Stimulated activated CD8-positive, alpha-beta memory T cell treated with anti-CD3 and anti-CD28 coated beads, Interleukin-7, amount 100 ng/mL, for 4 hours (primary cell): ENCODE data around the gene CATSPERZ.
"Not testable (repeated sequence)": the region's sequence is repeated elsewhere in the genome, so short reads cannot be mapped to it uniquely, and the experiment has no call there.

Experiments
- DNase-seq, 2 donors: peaks; one replicate each; pipeline ENCODE4 v3.0.0-alpha.2; 2020; ENCODE audit warnings: low read depth in 2 of 2

CATSPERZ gene

DNA sequence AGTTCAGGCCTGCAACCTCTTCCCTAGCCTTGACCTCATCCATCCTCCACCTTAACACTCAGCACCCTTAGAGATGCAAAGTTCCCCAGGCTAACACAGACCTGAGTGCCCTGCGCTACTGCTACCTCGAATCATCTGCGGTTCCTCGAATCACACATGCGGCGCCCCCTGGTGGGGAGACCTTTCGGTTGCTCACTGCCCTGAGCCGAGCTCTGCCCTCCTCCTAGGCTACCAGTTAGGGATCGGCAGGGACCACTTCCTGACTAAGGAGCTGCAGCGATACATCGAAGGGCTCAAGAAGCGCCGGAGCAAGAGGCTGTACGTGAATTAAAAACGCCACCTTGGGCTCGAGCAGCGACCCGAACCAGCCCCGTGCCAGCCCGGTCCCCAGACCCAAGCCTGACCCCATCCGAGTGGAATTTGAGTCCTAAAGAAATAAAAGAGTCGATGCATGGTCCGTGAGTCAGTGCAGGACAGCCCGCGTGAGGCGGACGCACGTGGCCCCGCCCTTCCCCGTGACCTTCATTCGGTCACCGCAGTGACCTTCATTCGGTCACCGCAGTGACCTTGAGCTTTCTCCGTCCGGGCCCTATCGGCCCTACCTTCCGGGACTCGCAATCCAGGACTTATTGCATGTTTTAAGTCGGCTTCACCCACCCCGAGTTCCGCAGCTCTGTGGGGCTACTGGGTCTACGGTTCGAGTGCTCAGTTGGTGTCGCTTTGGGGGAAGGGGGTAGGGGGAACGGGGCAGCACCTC, 4.3 kb downstream of the CATSPERZ start:
- peak; percentile 84 to 89 for DNase-seq

DNA sequence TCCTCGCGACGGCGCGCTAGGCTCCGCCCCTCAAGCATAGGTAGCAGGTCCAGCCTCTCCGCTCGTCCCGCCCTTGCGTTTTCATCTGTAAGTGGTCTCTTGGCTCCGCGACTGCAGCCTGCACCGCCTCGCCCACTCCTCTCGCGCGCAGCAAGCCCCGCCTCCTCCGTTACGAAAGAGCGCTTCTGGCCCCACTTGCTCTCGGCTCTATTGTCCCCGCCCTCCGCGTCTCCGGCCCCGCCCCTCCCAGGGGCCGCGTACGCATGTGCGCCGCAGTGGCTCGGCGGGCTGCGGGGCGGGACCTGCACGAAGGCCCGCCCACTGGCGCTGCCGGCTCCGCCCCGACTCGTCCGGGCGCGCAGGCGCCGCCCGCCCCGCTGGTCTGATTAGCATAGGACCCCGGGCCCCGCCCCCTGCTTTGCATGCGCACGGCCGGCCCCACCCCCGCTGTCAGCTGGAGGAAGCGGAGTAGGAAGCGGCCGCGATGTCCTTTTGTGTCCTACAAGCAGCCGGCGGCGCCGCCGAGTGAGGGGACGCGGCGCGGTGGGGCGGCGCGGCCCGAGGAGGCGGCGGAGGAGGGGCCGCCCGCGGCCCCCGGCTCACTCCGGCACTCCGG, 5.0 kb downstream of the CATSPERZ start, which contains the start of gene ESRRA:
TSS of gene ESRRA (plus strand) at position 450 of the 616 bp plus-strand sequence. CDS start 1,656 bp downstream, outside the sequence.
- peak; percentile 98 to 100 for DNase-seq

DNA sequence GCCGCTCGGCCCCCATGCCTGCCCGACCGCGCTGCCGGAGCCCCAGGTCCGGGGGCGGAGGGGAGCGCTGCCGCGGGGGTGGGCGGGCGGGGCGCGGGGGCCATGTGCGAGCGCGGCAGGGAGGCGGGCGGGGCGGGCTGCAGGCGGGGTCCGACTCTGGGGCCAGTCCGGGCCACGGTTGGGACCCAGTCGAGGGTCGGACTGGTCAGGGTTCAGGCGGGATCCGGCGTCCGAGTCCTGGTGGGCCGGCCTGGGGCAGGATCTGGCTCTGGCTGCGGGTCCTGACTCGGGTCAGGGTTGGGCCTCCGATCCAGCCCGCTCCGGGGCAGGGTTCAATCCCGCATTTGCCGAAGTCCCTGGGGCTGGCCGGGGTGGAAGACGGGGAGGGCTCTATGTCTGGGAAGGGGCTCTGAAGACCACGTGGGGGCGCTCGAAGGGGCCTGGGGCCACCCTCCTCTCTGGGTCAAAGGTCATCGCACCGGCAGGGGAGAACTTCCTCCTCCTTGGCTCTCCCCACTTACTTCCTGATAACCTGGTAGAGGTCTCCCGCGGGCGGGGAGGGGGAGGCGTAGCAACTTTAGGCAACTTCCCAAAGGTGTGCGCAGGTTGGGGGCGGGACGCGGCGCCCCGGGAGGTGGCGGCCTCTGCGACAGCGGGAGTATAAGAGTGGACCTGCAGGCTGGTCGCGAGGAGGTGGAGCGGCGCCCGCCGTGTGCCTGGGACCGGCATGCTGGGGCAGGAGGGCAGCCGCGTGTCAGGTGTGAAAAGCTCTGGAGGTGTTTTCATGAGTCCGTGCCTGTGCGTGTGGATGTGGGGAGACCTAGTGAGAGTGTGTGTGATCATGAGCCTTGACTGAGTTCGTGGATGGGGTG, 5.8 kb downstream of the CATSPERZ start:
- DNase-seq, result peak; percentile 60 to 69

DNA sequence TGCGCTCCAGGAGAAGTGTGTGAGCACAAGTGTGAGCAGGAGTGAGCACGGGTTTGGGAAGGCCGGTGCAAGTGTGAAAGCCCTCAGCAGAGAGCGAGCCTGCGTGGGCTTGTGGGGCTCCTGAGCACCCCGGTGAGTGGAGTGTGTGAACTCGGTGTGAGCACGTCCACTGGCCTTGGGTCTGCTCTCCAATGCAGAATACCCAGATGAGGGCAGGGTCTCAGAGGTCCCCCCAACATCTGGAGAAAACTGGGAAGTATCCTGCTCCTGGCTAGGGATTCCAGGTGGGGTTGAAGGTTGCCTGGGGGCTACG, 6.4 kb downstream of the CATSPERZ start:
- no peak for DNase-seq

DNA sequence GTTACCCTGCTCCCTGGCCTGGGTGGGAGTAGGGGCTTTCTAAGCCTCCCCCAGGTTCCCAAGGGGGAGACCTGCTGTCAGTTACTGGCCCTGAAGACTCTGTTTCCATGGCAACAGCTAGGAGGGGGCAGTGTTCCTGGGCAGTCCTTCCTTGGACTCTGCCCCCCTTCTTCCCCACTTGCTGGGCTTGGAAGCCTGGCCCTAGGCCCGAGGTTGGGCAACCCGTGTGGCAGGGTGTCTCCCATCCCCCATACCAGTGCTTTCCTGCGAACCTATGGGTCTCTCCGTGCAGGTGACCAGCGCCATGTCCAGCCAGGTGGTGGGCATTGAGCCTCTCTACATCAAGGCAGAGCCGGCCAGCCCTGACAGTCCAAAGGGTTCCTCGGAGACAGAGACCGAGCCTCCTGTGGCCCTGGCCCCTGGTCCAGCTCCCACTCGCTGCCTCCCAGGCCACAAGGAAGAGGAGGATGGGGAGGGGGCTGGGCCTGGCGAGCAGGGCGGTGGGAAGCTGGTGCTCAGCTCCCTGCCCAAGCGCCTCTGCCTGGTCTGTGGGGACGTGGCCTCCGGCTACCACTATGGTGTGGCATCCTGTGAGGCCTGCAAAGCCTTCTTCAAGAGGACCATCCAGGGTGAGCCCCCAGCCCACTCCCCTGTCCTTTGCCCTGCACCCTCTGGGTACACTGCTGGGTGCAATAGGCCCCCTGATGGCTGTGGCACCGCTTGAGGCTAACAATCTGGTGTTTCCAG, 6.9 kb downstream of the CATSPERZ start:
- DNase-seq, result no peak

DNA sequence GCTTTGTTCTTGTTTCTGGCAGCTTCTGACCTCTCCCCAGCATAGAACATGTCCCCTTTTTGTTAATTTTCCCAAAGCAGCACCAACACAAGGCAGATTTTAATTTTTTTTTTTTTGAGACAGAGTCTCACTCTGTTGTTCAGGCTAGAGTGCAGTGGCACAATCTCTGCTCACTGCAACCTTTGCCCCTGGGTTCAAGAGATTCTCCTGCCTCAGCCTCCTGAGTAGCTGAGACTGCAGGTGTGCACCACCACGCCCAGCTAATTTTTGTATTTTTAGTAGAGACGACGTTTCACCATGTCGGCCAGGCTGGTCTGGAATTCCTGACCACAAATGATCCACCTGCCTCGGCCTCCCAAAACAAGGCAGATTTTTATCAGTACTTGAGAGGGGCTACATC, 7.6 kb downstream of the CATSPERZ start:
- not testable (repeated sequence) for DNase-seq

DNA sequence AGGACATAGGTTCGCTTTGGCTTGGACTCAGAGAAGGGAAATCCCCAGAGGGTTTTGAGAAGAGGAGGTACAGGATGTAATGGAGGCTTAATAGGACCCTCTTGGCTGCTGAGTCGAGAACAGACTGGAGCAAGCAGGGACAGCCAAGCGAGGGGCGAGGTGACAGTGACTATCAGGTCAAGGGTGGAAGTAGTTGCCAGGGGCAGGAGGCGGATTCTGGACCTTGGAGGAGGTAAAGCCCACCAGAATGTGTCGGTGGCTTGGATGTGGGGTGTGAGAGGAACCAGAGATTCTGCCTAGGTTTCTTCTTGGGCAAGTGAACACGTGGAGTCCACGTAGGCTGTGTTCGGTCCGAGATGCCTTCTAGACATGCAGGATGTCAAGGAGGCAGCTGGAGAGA, 12.8 kb downstream of the CATSPERZ start:
- DNase-seq, result no peak

DNA sequence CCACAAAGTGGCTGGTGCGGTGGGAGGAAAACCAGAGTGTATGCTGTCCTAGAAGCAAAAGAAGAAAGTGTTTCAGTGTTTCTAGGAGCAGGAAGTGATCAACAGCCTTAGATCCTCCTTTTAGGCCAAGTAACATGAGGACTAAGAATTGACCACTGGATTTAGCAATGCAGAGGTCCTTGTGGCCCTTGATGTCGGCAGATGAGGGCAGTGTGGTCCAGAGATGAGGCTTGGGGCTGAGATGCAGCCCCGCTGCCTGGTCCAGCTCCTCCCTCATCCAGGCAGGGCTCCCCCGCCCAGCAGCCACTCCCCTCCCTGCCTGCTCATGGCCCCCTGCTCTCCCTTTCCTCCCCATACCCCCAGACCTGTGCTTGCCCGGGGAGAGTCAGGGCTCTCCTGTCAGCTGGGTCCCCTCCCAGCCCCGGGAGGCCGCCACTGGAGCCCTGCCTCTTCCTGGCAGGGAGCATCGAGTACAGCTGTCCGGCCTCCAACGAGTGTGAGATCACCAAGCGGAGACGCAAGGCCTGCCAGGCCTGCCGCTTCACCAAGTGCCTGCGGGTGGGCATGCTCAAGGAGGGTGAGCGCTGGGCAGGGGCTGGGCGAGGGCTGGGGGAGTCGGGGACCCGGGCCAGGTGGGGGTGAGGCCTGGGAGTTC, 13.5 kb downstream of the CATSPERZ start:
- DNase-seq, result no peak

DNA sequence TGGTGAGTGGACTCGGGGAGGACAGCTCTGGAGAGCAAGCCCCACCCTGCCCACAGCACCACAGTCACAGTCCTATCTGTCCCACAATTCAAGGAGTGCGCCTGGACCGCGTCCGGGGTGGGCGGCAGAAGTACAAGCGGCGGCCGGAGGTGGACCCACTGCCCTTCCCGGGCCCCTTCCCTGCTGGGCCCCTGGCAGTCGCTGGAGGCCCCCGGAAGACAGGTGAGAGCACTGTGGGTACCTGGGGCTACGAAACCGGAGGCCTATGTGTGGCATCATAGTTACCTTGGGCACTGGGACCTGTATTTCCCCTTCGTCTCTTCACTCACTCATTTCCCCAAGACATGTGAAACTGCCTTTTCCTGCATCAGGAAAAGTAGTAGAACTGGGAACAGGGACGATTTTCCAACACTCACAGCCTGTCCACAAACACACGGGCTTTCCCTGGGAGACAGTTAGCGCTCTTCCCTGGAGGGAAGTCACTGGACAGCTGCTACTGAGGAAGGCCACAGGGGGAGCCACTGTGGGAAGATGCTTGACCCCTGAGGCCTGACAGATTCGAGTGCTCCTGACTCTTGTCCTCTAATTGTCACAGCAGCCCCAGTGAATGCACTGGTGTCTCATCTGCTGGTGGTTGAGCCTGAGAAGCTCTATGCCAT, 14.1 kb downstream of the CATSPERZ start:
- DNase-seq, result no peak

DNA sequence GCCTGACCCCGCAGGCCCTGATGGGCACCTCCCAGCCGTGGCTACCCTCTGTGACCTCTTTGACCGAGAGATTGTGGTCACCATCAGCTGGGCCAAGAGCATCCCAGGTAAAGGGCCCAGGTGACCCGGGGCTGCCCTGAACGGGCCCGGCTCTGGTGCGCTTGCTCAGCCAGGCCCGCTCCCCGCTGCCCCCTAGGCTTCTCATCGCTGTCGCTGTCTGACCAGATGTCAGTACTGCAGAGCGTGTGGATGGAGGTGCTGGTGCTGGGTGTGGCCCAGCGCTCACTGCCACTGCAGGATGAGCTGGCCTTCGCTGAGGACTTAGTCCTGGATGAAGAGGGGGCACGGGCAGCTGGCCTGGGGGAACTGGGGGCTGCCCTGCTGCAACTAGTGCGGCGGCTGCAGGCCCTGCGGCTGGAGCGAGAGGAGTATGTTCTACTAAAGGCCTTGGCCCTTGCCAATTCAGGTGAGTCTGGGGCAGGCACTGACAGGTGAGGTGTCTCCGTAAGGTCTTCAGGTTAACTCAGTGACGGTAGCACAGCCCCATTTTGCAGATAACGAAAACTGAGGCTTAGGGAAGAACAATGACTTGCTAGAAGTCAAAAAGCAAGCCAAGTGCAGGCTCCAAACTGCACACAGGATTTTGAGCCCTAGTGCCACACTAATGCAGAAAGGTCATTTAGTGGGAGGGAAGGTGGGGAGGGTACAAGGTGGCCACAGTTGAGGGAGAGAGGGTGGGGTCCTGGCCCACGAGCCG, 14.8 kb downstream of the CATSPERZ start:
- DNase-seq, result no peak

DNA sequence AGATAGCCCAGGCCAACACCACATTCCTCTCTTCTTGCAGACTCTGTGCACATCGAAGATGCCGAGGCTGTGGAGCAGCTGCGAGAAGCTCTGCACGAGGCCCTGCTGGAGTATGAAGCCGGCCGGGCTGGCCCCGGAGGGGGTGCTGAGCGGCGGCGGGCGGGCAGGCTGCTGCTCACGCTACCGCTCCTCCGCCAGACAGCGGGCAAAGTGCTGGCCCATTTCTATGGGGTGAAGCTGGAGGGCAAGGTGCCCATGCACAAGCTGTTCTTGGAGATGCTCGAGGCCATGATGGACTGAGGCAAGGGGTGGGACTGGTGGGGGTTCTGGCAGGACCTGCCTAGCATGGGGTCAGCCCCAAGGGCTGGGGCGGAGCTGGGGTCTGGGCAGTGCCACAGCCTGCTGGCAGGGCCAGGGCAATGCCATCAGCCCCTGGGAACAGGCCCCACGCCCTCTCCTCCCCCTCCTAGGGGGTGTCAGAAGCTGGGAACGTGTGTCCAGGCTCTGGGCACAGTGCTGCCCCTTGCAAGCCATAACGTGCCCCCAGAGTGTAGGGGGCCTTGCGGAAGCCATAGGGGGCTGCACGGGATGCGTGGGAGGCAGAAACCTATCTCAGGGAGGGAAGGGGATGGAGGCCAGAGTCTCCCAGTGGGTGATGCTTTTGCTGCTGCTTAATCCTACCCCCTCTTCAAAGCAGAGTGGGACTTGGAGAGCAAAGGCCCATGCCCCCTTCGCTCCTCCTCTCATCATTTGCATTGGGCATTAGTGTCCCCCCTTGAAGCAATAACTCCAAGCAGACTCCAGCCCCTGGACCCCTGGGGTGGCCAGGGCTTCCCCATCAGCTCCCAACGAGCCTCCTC, 15.7 kb downstream of the CATSPERZ start:
- not testable (repeated sequence) for DNase-seq

DNA sequence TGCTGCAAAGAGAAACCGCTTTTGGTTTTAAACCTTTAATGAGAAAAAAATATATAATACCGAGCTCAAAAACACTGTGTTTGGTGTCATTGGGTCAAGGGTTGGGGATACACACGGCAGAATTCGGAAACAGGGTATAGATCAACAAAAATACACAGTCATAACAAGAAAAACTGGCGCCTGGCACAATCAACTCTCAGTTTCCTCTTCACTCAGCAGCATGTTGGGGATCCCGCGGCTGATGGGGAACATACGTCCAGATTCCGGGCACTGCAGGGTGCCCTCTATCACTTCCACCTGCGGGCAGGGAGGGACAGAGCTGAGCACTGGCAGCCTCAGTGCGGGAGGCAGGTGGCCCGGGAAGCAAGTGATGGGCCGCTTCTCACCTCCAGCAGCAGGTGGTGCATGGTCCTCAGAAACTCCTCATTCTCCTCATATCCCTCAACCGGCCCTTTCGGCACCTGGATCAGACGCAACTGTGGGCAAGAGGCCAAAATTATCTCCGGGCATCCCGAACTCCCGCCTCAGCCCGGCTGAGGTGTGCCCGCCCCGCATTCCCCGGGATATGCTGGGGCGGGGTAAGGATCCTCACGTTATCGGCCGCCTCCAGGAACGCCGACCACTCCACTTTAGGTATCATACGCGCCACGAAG, 16.6 kb downstream of the CATSPERZ start:
- DNase-seq, result no peak

DNA sequence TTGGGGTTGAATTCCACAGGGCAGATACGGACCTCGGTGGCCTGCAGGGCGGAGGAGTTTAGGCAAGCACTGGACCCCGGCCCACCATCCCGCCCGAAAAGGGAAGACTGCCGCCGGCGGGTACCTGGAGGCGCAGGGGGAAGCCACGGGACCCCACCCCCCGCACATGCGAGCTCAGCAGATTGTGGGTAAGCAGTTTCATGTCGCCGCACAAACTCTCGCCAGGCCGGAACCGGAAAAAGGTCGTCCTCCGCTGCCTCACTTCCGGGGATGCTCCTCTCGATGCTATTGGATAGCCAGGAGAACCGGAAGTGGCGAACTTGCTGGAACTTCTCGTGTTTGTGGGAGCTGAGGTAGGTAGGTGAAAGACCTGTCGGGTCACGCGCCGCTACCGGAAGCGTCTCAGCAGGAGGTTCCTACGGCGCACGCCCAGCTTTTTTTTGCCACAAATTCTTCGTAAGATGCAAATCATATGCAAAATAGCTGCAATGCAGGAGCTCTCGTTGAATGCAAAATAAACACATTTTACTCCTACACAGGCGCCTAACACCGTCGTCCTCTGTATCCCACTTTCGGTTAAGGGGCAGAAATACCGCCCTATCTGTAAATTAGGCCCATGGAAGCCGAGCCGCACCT, 17.3 kb downstream of the CATSPERZ start, which contains the start of gene TRMT112:
TSS of gene TRMT112 (minus strand) at position 235 of the 636 bp plus-strand sequence. CDS start at position 202, 33 bp downstream.
- peak; percentile 92 to 98 for DNase-seq

DNA sequence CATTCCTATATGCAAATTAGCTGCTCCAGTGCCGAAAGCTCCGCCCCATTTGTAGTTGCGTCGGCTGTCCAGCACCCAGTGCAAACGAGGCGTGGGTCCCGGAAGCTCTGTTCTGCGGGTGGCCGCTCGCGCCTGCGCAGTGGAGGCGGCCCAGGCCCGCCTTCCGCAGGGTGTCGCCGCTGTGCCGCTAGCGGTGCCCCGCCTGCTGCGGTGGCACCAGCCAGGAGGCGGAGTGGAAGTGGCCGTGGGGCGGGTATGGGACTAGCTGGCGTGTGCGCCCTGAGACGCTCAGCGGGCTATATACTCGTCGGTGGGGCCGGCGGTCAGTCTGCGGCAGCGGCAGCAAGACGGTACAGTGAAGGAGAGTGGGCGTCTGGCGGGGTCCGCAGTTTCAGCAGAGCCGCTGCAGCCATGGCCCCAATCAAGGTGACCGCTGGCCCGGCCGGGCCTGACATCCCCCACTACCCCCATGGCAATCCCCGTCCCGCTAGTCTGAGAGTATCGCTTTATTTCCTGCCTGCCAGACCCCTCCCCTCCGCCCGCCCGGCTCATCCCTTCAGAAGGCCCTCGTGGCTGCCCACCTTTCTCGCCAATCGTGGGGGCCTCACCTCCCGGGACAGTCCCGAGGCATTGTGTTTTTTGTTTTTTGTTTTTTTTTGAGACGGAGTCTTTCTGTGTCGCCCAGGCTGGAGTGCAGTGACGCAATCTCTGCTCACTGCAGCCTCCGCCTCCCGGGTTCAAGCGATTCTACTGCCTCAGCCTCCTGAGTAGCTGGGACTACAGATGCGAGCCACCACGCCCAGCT, 18.0 kb downstream of the CATSPERZ start, which contains the start of gene PRDX5:
TSS of gene PRDX5 (plus strand) at position 161 of the 805 bp plus-strand sequence. CDS start at position 256, 95 bp downstream.
- DNase-seq, result peak; percentile 89 to 93

DNA sequence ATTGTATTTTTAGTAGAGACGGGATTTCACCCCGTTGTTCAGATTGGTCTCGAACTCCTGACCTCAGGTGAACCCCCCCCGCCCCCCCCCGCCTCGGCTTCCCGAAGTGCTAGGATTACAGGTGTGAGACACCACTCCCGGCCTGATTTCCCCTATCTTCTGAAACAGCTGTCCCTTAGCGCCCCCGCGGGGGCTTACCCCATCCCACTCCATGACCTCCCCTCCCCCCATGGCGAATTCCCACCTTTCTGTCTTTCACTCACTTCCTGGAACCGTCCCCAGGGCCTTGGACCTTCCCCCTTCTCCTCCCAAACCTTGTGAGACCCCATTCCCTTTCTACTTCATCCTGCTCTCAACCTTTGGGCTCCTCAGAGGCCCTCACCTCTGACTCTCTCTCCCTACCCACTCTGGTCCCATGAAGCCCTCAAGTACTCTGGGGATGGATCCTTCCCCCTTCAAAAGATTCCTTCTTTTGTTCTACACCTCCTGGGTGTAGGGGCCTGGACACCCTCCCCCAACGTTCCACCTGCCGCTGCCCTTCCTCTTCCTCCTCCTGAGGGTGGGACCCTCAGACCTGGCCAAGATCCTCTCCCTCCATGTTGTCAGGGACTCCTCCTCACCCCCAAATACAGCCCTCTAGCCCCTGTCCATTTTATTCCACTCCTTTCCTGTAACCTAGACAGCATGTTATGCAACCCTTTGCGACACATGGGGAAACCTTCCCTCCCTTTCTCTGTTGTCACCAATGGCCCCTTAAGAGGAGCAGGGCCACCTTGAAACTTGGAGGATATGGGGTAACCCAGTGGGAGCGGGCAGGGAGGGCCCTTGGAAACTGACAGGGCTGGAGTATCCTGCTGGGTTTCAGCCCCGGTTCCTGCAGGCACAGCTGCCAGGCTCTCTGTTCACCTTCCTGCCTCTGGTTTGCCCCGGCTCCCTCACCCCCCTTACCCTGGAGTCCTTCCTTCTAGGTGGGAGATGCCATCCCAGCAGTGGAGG, 18.9 kb downstream of the CATSPERZ start:
- DNase-seq, result no peak

DNA sequence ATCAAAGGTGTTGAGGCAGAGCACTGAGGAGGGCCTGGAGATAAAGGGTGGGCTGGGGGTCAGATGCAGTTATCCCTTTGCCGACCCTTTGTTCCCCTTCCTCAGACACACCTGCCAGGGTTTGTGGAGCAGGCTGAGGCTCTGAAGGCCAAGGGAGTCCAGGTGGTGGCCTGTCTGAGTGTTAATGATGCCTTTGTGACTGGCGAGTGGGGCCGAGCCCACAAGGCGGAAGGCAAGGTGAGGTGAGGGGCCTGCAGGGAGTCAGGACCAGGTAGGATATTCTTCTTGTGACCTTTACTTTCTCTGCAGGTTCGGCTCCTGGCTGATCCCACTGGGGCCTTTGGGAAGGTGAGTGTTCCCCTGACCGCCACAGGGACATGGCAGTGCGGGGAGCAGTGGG, 20.4 kb downstream of the CATSPERZ start:
- DNase-seq, result no peak
